Gastrocnemius medialis (tissue), 4 donors: ENCODE data around the gene HS6ST2. TPM values are rescaled to one million over a fixed set of nuclear protein-coding genes. Genes with fewer than 3 reads are reported as not detected.
"Not testable (repeated sequence)": the region's sequence is repeated elsewhere in the genome, so short reads cannot be mapped to it uniquely, and the experiment has no call there.

Source experiments
- ATAC-seq, 2 donors: fragments of 150-250 bp; one replicate each; pipeline ENCODE4 v1.9.1; 2016
- DNase-seq, 2 donors: peaks; one replicate each; pipeline ENCODE4 v3.0.0-alpha.2; 2019
- H3K27ac ChIP-seq, 4 donors: fragments of 200-600 bp; sonication (generic); 1 replicate in 1 of 4; 2 replicates in 3 of 4; pipeline ENCODE4 v1.5.1; 2016 to 2018; ENCODE audit warnings: mild to moderate bottlenecking in 2 of 4, moderate library complexity in 1 of 4
- H3K27me3 ChIP-seq, 3 donors: fragments of 200-600 bp; sonication (generic) in 2 of 3; 1 replicate in 1 of 3; 2 replicates in 2 of 3; pipeline versions ENCODE4 v1.5.1 to v1.6.0; 2016 to 2019; ENCODE audit warnings: mild to moderate bottlenecking in 1 of 3, moderate library complexity in 1 of 3
- H3K36me3 ChIP-seq, 2 donors: fragments of 200-600 bp; sonication (generic) in 1 of 2; one replicate each; pipeline ENCODE4 v1.5.1; 2017 to 2018
- H3K4me1 ChIP-seq, 2 donors: fragments of 200-600 bp; sonication (generic) in 1 of 2; one replicate each; pipeline ENCODE4 v1.5.1; 2016 to 2017; ENCODE audit warnings: mild to moderate bottlenecking in 2 of 2
- H3K4me3 ChIP-seq, 4 donors: fragments of 200-600 bp; sonication (generic) in 3 of 4; 1 replicate in 1 of 4; 2 replicates in 3 of 4; pipeline ENCODE4 v1.5.1; 2016 to 2019; ENCODE audit warnings: mild to moderate bottlenecking in 2 of 4
- H3K9me3 ChIP-seq, 3 donors: fragments of 200-600 bp; sonication (generic) in 2 of 3; 1 replicate in 1 of 3; 2 replicates in 2 of 3; pipeline ENCODE4 v1.5.1; 2016 to 2019
- CTCF ChIP-seq, 5 experiments: fragments of 450-650 bp in 3 of 5; fragments of 200-600 bp in 2 of 5; sonication (generic) in 2 of 5; IDR thresholded peaks in 4 of 5; conservative IDR thresholded peaks in 1 of 5; 1 replicate in 4 of 5; 2 replicates in 1 of 5; pipeline ENCODE4 v1.5.1; 2016 to 2019; ENCODE audit warnings: antibody characterized with exemption in 5 of 5, mild to moderate bottlenecking in 3 of 5, moderate library complexity in 3 of 5
- POLR2A ChIP-seq, 2 donors: fragments of 450-650 bp; IDR thresholded peaks; one replicate each; pipeline ENCODE4 v1.6.1; 2017; ENCODE audit warnings: antibody characterized with exemption in 2 of 2, mild to moderate bottlenecking in 2 of 2, moderate library complexity in 2 of 2
- in situ Hi-C, 4 donors: fragments of 200-750 bp; cut with MboI; loops; one replicate each; pipeline versions ENCODE4 v1.15.0 to v1.8.0; 2017; ENCODE audit warnings: low sequenced_read_pairs in 4 of 4
- intact Hi-C: fragments of 100-400 bp; cut with DNase I; formaldehyde crosslinking; loops from one replicate; pipeline ENCODE4 v1.15.1; 2023; ENCODE audit warnings: low total_unique reads
- total RNA-seq, 4 donors: library from RNA; depleted of rRNA; stranded (reverse); fragments of >200 nt; gene quantifications; one replicate each; pipeline versions ENCODE4 v1.1.0 to v1.2.3, GENCODE V29; 2016

HS6ST2 gene
- total RNA-seq, 4 donors from 2014 or later: 1.9 to 2.8 (median 2.1) TPM; not detected in 1

DNA sequence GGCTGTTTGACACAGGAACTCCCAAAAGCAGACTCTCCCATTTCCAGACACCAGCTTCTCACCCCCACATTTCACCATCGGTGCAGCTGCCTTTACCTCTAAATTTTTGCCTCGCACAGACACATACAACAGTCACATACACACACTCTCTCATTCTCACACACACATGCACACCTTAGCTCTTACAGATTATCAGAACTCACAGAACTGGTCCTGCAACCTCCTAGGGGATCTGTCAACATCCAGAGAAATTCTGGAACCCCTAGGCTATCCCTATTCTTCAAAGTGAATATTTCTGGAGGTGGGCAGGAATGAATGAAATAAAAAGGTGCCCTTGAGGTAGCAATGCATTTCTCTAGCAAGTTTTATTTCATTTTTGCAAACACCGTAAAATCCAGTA, 4.1 kb downstream of the HS6ST2 start:
- Histone ChIP-seq H3K9me3 (no peaks in the 10 kb centered on the region), H3K4me1 (peaks cover 0 to 4% of the 10 kb centered on the region in 2 donors), H3K4me3 (no peak overlapping the region), H3K27me3 (peaks cover 0 to 9% (median 6%) of the 10 kb centered on the region in 3 donors), H3K27ac (no peak overlapping the region), H3K36me3 (no peaks in the 10 kb centered on the region)
- intact Hi-C loops: loop anchor here (10.0 kb wide), 1 partner anchor 110 kb away; no protein-coding TSS in a partner anchor
- ATAC-seq: no peak
- in situ Hi-C loops: loop anchor here in 2 of 4 donors (25.0 kb wide), 1 partner anchor 217 kb away; no protein-coding TSS in a partner anchor
- DNase-seq: no peak
- TF ChIP-seq CTCF (IDR thresholded peaks at IDR 0.05 in 4 of 5, conservative IDR thresholded peaks at IDR 0.05 in 1 of 5): no peak
- no peak for TF ChIP-seq POLR2A (IDR thresholded peaks at IDR 0.05)

DNA sequence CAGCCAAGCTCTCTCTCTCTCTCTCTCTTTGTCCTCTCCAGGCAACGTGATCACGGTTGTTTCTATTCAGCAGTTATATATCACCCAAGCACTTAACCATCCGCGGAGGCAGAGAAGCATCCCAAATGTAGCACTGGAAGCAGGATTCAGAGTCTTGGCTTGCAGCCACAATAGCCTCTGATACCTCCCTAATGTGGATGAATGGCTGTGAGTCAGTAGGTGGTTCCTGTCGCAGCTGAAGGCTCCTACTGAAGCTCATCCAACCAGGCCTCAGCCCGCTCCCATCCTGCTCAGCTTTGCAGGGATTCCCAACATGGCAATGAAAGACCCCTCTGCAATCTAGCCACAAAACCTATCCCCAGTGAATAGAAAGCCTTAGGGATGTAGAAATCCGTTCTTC, 5.1 kb downstream of the HS6ST2 start:
- H3K27ac ChIP-seq: no peak overlapping the region
- H3K9me3 ChIP-seq: no peaks in the 10 kb centered on the region
- no peak for TF ChIP-seq POLR2A (IDR thresholded peaks at IDR 0.05)
- no peak for TF ChIP-seq CTCF (IDR thresholded peaks at IDR 0.05 in 4 of 5, conservative IDR thresholded peaks at IDR 0.05 in 1 of 5)
- DNase-seq (no peak), ATAC-seq (no peak)
- H3K36me3 ChIP-seq: no peaks in the 10 kb centered on the region
- H3K4me3 ChIP-seq: no peak overlapping the region
- peaks cover 0 to 4% of the 10 kb centered on the region in 2 donors for H3K4me1 ChIP-seq
- H3K27me3 ChIP-seq: peaks cover 0 to 8% (median 0%) of the 10 kb centered on the region in 3 donors
- intact Hi-C loops: loop anchor here (10.0 kb wide), 1 partner anchor 109 kb away; no protein-coding TSS in a partner anchor
- in situ Hi-C loops: loop anchor here in 2 of 4 donors (25.0 kb wide), 1 partner anchor 216 kb away; no protein-coding TSS in a partner anchor

DNA sequence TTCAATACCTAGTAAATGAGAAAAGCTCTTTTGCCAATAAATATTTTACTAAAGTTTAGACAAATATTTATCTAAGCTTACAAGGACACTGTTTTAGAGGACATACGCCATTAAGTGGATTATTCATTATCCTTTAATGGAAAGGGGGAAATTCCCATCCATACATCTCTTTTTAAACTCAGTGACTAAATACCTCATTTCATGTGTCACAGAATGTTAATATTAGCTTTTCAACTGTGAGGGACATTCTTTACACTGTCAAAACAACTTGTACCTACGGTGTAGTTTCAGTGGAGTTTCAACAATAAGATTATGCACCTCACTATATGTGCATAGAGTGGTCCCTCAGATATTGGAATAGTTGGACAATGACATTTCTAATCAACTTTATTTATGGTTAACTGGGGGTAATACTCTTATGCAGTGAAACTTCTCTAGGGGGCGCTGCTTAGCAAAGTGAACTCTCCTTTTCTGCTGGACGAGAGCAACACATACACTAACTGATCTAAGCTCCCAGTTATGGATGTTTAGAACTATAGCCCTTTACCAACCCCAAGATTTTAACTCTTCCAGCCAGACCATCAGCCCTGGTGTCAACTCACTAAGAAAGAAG, 9.7 kb downstream of the HS6ST2 start:
- in situ Hi-C loops (no loop called here), intact Hi-C loops (no loop called here)

DNA sequence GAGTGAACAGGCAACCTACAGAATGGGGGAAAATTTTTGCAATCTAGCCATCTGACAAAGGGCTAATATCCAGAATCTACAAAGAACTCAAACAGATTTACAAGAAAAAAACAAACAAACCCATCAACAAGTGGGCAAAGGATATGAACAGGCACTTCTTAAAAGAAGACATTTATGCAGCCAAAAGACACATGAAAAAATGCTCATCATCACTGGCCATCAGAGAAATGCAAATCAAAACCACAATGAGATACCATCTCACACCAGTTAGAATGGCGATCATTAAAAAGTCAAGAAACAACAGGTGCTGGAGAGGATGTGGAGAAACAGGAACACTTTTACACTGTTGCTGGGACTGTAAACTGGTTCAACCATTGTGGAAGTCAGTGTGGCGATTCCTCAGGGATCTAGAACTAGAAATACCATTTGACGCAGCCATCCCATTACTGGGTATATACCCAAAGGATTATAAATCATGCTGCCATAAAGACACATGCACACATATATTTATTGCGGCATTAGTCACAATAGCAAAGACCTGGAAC, 13.3 kb downstream of the HS6ST2 start:
- H3K36me3 ChIP-seq, DNase-seq, H3K4me3 ChIP-seq, H3K27me3 ChIP-seq, H3K9me3 ChIP-seq, H3K4me1 ChIP-seq, H3K27ac ChIP-seq, ATAC-seq, intact Hi-C loops, in situ Hi-C loops: not testable (repeated sequence)

More for the DNA sequence above, 9.7 kb downstream of the HS6ST2 start:
- Histone ChIP-seq H3K27ac (no peak overlapping the region), H3K27me3 (no peaks in the 10 kb centered on the region), H3K36me3 (no peaks in the 10 kb centered on the region), H3K4me1 (no peaks in the 10 kb centered on the region), H3K9me3 (no peaks in the 10 kb centered on the region), H3K4me3 (no peak overlapping the region)
- ATAC-seq (no peak), DNase-seq (no peak)
- TF ChIP-seq POLR2A (IDR thresholded peaks at IDR 0.05) (no peak), CTCF (IDR thresholded peaks at IDR 0.05 in 4 of 5, conservative IDR thresholded peaks at IDR 0.05 in 1 of 5) (peak in 1 of 5 experiments; percentile 18)

DNA sequence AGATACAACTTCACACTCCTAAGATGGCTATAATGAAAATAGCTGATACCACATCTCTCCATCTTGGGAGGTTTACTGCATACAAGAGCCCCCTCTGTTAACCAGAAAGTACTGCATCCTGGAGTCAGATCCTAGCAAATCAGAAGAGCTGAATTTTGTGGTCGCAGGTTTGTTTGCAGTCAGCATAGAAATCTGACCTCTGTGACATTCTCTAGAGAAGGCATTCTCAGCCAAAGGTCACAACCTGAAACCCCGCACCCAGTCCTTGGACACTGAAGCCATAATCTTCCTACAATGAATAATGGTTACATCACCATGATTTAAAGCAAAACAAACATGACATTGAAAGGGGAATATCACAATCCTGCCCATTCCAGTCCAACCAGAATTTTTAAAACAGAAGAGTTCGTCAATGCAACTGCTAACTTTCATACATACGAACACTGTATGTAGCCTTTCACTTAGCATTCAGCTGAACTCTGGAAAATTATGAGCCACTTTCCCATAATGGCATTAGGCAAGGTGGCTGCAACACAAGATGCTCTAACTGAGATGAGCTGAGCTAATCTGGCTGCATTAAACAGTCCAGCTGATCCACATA, 17.6 kb downstream of the HS6ST2 start:
- ATAC-seq (no peak), DNase-seq (no peak)
- intact Hi-C loops (no loop called here), in situ Hi-C loops (no loop called here)
- TF ChIP-seq POLR2A (IDR thresholded peaks at IDR 0.05) (no peak), CTCF (IDR thresholded peaks at IDR 0.05 in 4 of 5, conservative IDR thresholded peaks at IDR 0.05 in 1 of 5) (peak in 1 of 5 experiments; percentile 16)
- no peaks in the 10 kb centered on the region for H3K4me1 ChIP-seq
- H3K36me3 ChIP-seq: no peaks in the 10 kb centered on the region
- H3K27ac ChIP-seq: no peak overlapping the region
- peaks cover 0 to 3% (median 0%) of the 10 kb centered on the region in 3 donors for H3K27me3 ChIP-seq
- H3K4me3 ChIP-seq: no peak overlapping the region
- H3K9me3 ChIP-seq: no peaks in the 10 kb centered on the region
